ENCODE data around the gene PLXNA2.

- no peak for TF ChIP-seq CTCF (IDR thresholded peaks at IDR 0.05)
- TF ChIP-seq POLR2AphosphoS5 (IDR thresholded peaks at IDR 0.05) = no peak
Measured at GRCh38 chr1:208013210-208013609, 231.0 kb downstream of the PLXNA2 start.
